ENCODE results near the gene FAM107B. TPM values are rescaled to one million over a fixed set of nuclear protein-coding genes. Genes with fewer than 3 reads are reported as not detected.

The FAM107B gene
- total and polyA plus RNA-seq, 2 experiments from 2014 or later: 3.4 to 5.2 TPM

GRCh38 chr10:14776546-14776945 is 1.8 kb upstream of the FAM107B start:
- Histone ChIP-seq H3K9me3 (ENCODE audit: low read depth) (no peaks in the 10 kb centered on the region), H3K9ac (no peak overlapping the region), H3K79me2 (ENCODE audit: insufficient read depth) (no peaks in the 10 kb centered on the region), H3K4me3 (no peak overlapping the region), H3K27ac (no peak overlapping the region), H4K20me1 (ENCODE audit: insufficient read depth) (no peaks in the 10 kb centered on the region), H3K4me2 (ENCODE audit: unreplicated experiment) (no peak overlapping the region), H3K27me3 (replicated peaks; ENCODE audit: insufficient read depth) (peaks cover 15% of the 10 kb centered on the region), H3K9me2 (ENCODE audit: insufficient read depth) (no peaks in the 10 kb centered on the region), H3K36me3 (ENCODE audit: low read depth) (no peaks in the 10 kb centered on the region), H3K4me1 (ENCODE audit: insufficient read depth) (no peaks in the 10 kb centered on the region; the same call in 1 of the 2 replicates), H3F3A (ENCODE audit: insufficient read depth) (no peaks in the 10 kb centered on the region), H2AFZ (no peak overlapping the region)
- TF ChIP-seq EZH2 (IDR thresholded peaks at IDR 0.05; ENCODE audit: insufficient read depth, poor library complexity, severe bottlenecking) (no peak), EZH2phosphoT487 (IDR thresholded peaks at IDR 0.05; ENCODE audit: insufficient read depth, low read depth) (no peak)
- in situ Hi-C loops (cut with MboI): no loop called here
- 57 to 60% methylated on average over 9 of the region's 9 CpGs for WGBS, 2 experiments (ENCODE audit: low coverage in 1 of 2, low lambda C conversion rate in 2 of 2, missing lambda C conversion rate in 2 of 2)
- no peak for DNase-seq

DNA sequence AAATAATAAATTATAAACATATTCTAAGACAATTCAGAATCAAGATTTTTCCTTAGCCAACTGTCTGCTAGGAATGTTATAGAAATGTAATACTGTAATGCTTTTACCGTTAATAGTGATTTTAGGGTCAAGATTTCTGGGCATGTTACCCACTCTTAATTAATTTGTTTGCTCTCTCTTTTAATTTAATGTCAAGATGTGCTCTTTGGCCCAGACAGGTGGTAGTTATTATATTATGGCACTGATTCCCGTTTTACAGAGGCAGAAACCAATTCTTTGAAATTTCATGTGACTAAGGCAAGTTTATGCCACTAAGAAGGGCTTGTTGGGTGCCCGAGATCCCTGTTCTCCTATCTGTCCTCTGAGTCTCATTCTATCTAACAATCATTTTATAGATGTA is 959 bp upstream of the FAM107B start:
- H3F3A ChIP-seq (ENCODE audit: insufficient read depth): no peaks in the 10 kb centered on the region
- in situ Hi-C loops (cut with MboI): no loop called here
- H3K27ac ChIP-seq: no peak overlapping the region
- H3K4me2 ChIP-seq (ENCODE audit: unreplicated experiment): no peak overlapping the region
- H2AFZ ChIP-seq: no peak overlapping the region
- DNase-seq: no peak
- H3K27me3 ChIP-seq (replicated peaks; ENCODE audit: insufficient read depth): peaks cover 15% of the 10 kb centered on the region
- TF ChIP-seq EZH2 (IDR thresholded peaks at IDR 0.05; ENCODE audit: insufficient read depth, poor library complexity, severe bottlenecking): no peak
- no peaks in the 10 kb centered on the region for H3K36me3 ChIP-seq (ENCODE audit: low read depth)
- no peaks in the 10 kb centered on the region for H3K9me2 ChIP-seq (ENCODE audit: insufficient read depth)
- no peaks in the 10 kb centered on the region; the same call in 1 of the 2 replicates for H3K4me1 ChIP-seq (ENCODE audit: insufficient read depth)
- no peaks in the 10 kb centered on the region for H3K79me2 ChIP-seq (ENCODE audit: insufficient read depth)
- no peaks in the 10 kb centered on the region for H3K9me3 ChIP-seq (ENCODE audit: low read depth)
- no peak overlapping the region for H3K9ac ChIP-seq
- H3K4me3 ChIP-seq: no peak overlapping the region
- WGBS, 2 experiments (ENCODE audit: low coverage in 1 of 2, low lambda C conversion rate in 2 of 2, missing lambda C conversion rate in 2 of 2): 5 to 9% methylated on average over 3 of the region's 3 CpGs
- H4K20me1 ChIP-seq (ENCODE audit: insufficient read depth): no peaks in the 10 kb centered on the region

- no peak overlapping the region for H3K4me2 ChIP-seq (ENCODE audit: unreplicated experiment)
- TF ChIP-seq EZH2phosphoT487 (IDR thresholded peaks at IDR 0.05; ENCODE audit: insufficient read depth, low read depth): no peak
- TF ChIP-seq EZH2 (IDR thresholded peaks at IDR 0.05; ENCODE audit: insufficient read depth, poor library complexity, severe bottlenecking): no peak
- no peaks in the 10 kb centered on the region for H3K79me2 ChIP-seq (ENCODE audit: insufficient read depth)
- no peak overlapping the region for H3K4me3 ChIP-seq
- no peaks in the 10 kb centered on the region for H3K36me3 ChIP-seq (ENCODE audit: low read depth)
- H3K27ac ChIP-seq: no peak overlapping the region
- in situ Hi-C loops (cut with MboI): no loop called here
- H3K9ac ChIP-seq: no peak overlapping the region
- H3K4me1 ChIP-seq (ENCODE audit: insufficient read depth): no peaks in the 10 kb centered on the region; the same call in 1 of the 2 replicates
- 86 to 87% methylated on average over 22 of the region's 22 CpGs for WGBS, 2 experiments (ENCODE audit: low coverage in 1 of 2, low lambda C conversion rate in 2 of 2, missing lambda C conversion rate in 2 of 2)
- H2AFZ ChIP-seq: no peak overlapping the region
- no peaks in the 10 kb centered on the region for H3F3A ChIP-seq (ENCODE audit: insufficient read depth)
- no peaks in the 10 kb centered on the region for H3K9me2 ChIP-seq (ENCODE audit: insufficient read depth)
- no peaks in the 10 kb centered on the region for H4K20me1 ChIP-seq (ENCODE audit: insufficient read depth)
- H3K27me3 ChIP-seq (replicated peaks; ENCODE audit: insufficient read depth): peaks cover 15% of the 10 kb centered on the region
- no peak for DNase-seq
- no peaks in the 10 kb centered on the region for H3K9me3 ChIP-seq (ENCODE audit: low read depth)
Observed at GRCh38 chr10:14774214-14774580, 500 bp downstream of the FAM107B start.

DNA sequence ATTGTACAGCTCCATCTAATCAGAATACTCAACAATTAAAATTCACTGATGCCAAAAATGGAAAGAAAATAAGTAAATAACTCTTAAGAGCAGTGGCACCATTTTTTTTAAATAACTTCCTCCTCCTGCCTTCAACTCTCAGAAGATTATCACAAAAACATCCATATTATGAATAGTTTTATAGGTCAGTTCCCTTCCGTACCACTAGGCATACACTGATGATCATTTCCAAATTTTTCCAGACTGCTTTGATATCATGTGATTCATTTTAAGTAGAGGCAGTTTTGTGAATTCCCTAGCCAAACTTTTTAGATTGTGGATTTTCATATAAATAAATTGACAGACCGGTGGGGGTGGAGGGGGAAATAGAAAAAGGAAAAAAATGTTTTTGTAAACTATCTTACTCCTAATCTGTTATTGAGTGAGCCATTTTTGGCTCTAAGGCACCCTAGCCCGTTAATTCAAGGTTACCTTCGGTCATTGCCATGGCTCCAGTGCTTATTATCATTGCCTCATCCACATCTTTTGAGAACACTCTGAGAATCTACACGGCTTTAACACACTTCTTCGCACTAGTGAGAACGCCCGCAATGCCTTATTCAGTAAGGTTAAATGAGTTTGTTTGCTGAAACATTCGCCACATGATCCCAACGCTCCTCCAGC is 1.0 kb downstream of the FAM107B start:
- no peaks in the 10 kb centered on the region for H3F3A ChIP-seq (ENCODE audit: insufficient read depth)
- peak; percentile 15 for DNase-seq
- H3K9ac ChIP-seq: no peak overlapping the region
- no peaks in the 10 kb centered on the region for H3K9me2 ChIP-seq (ENCODE audit: insufficient read depth)
- H3K27ac ChIP-seq: no peak overlapping the region
- no peaks in the 10 kb centered on the region for H3K4me1 ChIP-seq (ENCODE audit: insufficient read depth)
- no peak overlapping the region for H3K4me3 ChIP-seq
- H3K4me2 ChIP-seq (ENCODE audit: unreplicated experiment): no peak overlapping the region
- peaks cover 15% of the 10 kb centered on the region for H3K27me3 ChIP-seq (replicated peaks; ENCODE audit: insufficient read depth)
- H3K36me3 ChIP-seq (ENCODE audit: low read depth): no peaks in the 10 kb centered on the region
- H2AFZ ChIP-seq: no peak overlapping the region
- 52 to 57% methylated on average over 10 of the region's 10 CpGs for WGBS, 2 experiments (ENCODE audit: low coverage in 1 of 2, low lambda C conversion rate in 2 of 2, missing lambda C conversion rate in 2 of 2)
- TF ChIP-seq EZH2 (IDR thresholded peaks at IDR 0.05; ENCODE audit: insufficient read depth, poor library complexity, severe bottlenecking): no peak
- no peak for TF ChIP-seq EZH2phosphoT487 (IDR thresholded peaks at IDR 0.05; ENCODE audit: insufficient read depth, low read depth)
- H3K9me3 ChIP-seq (ENCODE audit: low read depth): no peaks in the 10 kb centered on the region
- no peaks in the 10 kb centered on the region for H4K20me1 ChIP-seq (ENCODE audit: insufficient read depth)
- in situ Hi-C loops (cut with MboI): no loop called here
- no peaks in the 10 kb centered on the region for H3K79me2 ChIP-seq (ENCODE audit: insufficient read depth)

Data from GM23248 (cell line).